Measurements from ENCODE around the gene AKAP13.

AKAP13 gene

DNA sequence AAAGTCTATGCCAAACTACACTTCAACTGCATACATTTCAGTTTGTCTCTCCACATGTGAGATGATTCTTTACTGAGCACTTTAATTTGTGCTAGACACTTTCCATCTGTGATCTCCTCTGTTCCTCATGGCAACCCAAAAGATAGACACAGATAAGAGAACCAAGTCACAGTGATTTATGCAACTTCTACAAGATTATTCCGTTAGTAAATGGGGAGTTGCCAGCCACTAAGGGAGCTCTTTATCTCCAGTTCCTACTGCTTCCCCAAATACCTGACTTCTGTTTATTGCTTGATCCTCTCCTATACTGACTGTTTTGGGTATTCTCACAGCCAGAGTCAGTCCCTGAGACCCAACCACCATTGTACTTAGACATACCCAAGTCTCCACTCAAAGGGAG, 24.1 kb upstream of the AKAP13 start:
- DNase-seq (ENCODE audit: low read depth, low spot score): no peak
- in situ Hi-C loops (cut with HindIII; ENCODE audit: low sequenced_read_pairs): no loop called here
- TF ChIP-seq, protein P1, sequence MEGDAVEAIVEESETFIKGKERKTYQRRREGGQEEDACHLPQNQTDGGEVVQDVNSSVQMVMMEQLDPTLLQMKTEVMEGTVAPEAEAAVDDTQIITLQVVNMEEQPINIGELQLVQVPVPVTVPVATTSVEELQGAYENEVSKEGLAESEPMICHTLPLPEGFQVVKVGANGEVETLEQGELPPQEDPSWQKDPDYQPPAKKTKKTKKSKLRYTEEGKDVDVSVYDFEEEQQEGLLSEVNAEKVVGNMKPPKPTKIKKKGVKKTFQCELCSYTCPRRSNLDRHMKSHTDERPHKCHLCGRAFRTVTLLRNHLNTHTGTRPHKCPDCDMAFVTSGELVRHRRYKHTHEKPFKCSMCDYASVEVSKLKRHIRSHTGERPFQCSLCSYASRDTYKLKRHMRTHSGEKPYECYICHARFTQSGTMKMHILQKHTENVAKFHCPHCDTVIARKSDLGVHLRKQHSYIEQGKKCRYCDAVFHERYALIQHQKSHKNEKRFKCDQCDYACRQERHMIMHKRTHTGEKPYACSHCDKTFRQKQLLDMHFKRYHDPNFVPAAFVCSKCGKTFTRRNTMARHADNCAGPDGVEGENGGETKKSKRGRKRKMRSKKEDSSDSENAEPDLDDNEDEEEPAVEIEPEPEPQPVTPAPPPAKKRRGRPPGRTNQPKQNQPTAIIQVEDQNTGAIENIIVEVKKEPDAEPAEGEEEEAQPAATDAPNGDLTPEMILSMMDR (IDR thresholded peaks at IDR 0.05; ENCODE audit: low read depth, low read length): no peak
- no peak overlapping the region for H3K4me3 ChIP-seq (ENCODE audit: low read depth, low read length)

DNA sequence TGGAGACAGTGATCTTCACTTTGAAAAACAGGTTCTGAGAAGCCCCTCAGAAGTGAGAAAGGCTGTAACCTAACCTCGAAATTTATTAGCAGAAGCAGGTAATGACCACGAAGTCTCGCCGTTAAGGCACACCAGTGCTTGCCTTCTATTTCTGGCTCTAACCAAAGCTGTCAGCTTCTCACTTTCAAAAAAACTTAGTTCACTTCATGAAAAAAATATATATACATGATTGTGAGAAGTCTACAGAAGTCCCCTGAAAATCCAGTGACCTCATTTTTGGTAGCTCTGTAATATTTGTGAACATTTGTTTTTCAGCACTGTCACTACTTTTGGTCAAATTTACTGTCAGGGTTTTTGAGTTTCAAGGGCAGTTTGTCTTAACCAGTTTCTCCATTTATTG, 19.1 kb upstream of the AKAP13 start:
- TF ChIP-seq, protein P1 (IDR thresholded peaks at IDR 0.05; ENCODE audit: low read depth, low read length): no peak
- no peak for DNase-seq (ENCODE audit: low read depth, low spot score)

DNA sequence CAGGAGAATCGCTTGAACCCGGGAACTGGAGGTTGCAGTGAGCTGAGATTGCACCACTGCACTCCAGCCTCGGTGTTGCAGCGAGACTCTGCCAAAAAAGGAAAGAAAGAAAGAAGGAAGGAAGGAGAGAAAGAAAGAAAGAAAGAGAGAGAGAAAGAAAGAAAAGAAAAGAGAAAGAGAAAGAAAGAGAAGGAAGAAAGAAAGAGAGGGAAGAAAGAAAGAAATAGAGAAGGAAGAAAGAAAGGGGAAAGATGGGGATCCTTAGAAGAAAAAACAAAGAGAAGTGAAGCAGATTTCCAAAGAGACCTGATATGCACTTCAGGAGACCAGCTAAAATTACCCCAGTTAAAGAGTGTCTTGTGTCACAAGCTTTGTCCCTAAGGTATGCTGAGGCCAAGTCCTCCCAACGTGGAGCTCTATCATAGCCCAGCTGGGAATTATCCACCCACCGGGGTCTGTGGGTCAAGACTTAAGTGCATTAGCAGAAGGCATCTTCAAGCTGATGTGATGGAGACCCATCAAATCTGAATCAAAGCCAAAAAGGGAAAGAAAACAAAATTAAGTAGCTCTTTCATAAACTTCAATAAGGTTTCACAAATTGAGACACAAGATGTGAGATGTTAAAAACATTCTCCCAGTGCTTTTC, 17.8 kb upstream of the AKAP13 start:
- H3K4me3 ChIP-seq (ENCODE audit: low read depth, low read length): no peak overlapping the region
- in situ Hi-C loops (cut with HindIII; ENCODE audit: low sequenced_read_pairs): no loop called here
- no peak for DNase-seq (ENCODE audit: low read depth, low spot score)
- TF ChIP-seq, protein P1 (IDR thresholded peaks at IDR 0.05; ENCODE audit: low read depth, low read length): no peak

More for the DNA sequence above, 19.1 kb upstream of the AKAP13 start:
- no peak overlapping the region for H3K4me3 ChIP-seq (ENCODE audit: low read depth, low read length)
- in situ Hi-C loops (cut with HindIII; ENCODE audit: low sequenced_read_pairs): no loop called here

DNA sequence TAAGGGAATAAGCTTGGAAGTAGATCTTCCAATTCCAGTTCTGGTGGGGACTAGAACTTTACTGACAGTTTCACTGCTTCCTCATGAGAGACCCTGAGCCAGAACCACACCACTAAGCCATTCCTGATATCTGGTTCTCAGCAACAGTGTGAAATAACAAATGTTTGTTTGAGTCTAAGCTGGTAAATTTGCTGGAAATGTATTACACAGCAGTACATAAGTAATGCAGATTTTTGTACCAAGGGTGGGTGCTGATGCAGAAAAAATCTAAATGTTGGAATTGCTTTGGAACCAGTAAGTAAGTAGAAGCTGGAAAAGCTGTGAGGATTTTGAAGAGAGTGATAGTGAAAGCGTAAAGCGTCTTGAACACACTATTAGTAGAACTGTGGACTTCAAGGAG, 14.4 kb upstream of the AKAP13 start:
- DNase-seq (ENCODE audit: low read depth, low spot score): no peak
- TF ChIP-seq, protein P1 (IDR thresholded peaks at IDR 0.05; ENCODE audit: low read depth, low read length): no peak
- in situ Hi-C loops (cut with HindIII; ENCODE audit: low sequenced_read_pairs): no loop called here
- no peak overlapping the region for H3K4me3 ChIP-seq (ENCODE audit: low read depth, low read length)

DNA sequence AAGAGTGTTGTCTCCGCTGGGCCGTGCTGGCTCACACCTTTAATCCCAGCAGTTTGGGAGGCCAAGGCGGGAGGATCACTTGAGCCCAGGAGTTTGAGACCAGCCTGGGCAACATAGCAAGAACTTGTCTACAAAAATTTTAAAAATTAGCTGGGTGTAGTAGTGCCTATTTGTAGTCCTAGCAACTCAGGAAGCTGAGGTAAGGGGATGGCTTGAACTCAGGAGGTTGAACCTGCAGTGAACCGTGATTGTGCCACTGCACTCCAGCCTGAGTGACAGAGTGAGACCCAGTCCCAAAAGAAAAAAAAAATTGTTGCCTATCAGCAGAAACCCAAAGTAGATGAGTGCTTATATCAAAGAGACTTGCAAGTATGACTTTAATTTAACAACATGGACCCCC, 12.7 kb upstream of the AKAP13 start:
- in situ Hi-C loops (cut with HindIII; ENCODE audit: low sequenced_read_pairs): no loop called here
- no peak overlapping the region for H3K4me3 ChIP-seq (ENCODE audit: low read depth, low read length)
- TF ChIP-seq, protein P1 (IDR thresholded peaks at IDR 0.05; ENCODE audit: low read depth, low read length): no peak
- no peak for DNase-seq (ENCODE audit: low read depth, low spot score)

DNA sequence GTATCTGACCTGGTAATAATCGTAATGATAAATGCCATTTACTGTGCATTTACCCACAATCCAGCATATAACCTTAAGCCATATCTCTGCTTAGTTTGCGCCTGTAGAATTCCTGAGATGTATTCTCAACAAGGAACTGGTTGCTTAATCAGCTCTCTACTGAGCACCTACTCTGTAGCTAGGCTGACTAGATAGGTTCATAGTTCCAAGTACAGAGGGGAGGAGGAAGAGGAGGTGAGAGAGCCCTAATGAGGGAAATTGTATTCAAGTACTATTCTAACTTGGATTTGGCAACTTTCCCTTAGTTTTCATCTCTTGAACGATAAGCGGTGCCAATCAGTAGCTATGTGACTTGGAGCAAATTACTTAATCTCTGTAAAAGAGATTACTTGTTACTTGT, 5.6 kb upstream of the AKAP13 start:
- H3K4me3 ChIP-seq (ENCODE audit: low read depth, low read length): no peak overlapping the region
- DNase-seq (ENCODE audit: low read depth, low spot score): no peak
- in situ Hi-C loops (cut with HindIII; ENCODE audit: low sequenced_read_pairs): no loop called here
- TF ChIP-seq, protein P1 (IDR thresholded peaks at IDR 0.05; ENCODE audit: low read depth, low read length): no peak
